Renal cortex interstitium (tissue), 11 donors: ENCODE data around the gene SNX30. TPM values are rescaled to one million over a fixed set of nuclear protein-coding genes. Genes with fewer than 3 reads are reported as not detected.

Experiments
- DNase-seq, 11 donors: peaks; one replicate each; pipeline ENCODE4 v3.0.0-alpha.2; 2013; ENCODE audit warnings: low read depth in 9 of 11, low spot score in 4 of 11; ENCODE audit errors: extremely low read depth in 1 of 11
- polyA plus RNA-seq, 3 donors: library from polyadenylated mRNA; unstranded; fragments of 120-200 nt; gene quantifications; one replicate each; pipeline ENCODE4 v1.2.1, GENCODE V29; 2013; ENCODE audit not compliant: insufficient read length in 3 of 3

Gene SNX30
- polyA plus RNA-seq, 3 donors = 19.2 to 21.6 (median 20.8) TPM

- no peak for DNase-seq
Observed at GRCh38 chr9:112795921-112796320, 45.4 kb downstream of the SNX30 start.

GRCh38 chr9:112796485-112796884, 45.9 kb downstream of the SNX30 start:
- DNase-seq = no peak

- DNase-seq = no peak
Observed at GRCh38 chr9:112809351-112809848, 58.8 kb downstream of the SNX30 start.

DNA sequence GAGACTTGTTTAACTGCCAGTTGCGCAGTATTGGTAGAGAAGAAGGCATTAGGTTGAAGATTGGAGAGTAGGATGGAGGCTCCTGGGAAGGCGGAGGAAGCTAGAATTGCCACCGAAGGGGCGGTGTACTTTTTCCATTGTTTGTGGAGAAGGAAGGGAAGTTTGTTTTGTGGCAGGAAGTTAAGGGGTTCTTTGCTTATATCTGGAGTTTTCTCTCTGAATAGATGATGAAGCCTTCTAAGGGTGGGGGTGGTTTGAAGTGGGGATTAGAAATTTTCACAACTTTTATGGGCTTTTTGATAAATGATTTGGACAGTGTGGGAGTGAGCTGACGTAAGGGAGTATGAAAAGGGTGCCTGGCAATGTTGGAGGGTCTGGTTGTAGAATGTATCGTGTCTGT, 59.3 kb downstream of the SNX30 start:
- DNase-seq = no peak

DNA sequence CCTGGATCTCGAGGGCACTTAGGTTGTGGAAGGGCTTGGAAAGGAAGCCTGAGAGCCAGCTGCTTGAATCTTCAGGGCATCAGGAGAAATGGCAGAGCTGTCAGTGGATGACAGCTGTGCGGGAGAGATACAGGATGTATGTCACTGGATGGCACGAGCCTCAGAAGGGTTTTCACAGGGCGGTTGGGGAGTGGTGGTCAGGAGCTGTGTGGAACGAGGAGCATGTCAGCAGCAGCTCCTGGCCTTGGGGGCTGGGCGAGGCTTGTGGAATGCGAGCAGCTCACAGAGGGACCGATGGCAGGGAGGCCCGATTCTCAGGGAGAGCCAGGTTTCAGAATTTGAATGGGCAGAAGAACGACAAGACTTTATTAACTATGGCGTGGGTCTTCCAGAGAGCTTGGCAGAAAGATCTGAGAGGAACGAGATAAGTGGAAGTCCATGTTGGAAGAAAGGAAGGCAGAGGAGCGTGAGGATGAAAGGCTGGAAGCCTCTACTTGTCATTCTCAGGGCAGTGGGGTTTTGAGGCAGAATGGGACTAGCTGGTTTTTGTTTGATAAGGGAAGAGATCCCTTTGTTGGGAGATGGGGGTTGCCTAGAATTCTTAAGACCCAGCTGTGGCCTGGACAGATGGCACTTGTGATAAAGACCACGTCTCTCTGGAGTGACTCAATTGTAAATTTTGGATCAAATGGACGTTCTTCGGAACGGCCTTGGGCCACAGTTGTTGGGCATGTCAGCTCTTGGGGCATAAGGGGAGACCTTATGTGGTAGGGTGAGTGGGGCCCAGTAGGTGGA, 60.3 kb downstream of the SNX30 start:
- no peak for DNase-seq

DNA sequence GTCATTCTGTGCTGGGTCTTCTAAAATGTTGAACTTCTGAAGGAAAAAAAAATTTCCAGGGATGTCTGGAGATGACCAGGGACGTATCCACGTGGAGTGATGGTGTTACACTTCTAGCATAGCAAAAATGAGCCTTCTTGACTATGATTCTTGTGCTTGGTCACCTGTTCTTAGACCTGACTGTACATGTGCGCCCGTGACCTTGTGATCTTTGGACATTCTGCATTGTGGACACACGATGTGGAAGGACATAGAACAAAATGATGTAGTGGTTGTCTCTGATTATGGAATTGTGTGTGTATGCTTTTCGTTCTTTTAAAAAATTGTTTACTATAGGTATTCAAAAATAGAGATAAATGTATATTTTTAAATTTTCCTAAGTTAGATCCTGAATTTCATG, 61.0 kb downstream of the SNX30 start:
- no peak for DNase-seq

DNA sequence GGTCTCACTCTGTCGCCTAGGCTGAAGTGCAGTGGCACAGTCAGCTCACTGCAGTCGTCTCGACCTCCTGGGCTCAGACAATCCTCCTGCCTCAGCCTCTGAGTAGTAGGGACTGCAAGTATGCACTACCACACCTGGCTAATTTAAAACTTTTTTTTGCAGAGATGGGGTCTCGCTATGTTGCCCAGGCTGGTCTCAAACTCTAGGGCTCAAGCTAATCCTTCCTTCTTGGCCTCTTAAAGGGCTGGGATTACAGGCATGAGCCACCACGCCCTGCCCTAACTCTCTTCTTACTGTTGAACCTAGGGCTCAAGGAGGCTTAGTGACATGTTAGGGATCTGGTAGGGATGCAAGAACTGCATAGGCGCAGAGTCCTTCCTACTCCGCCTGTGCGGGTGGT, 65.3 kb downstream of the SNX30 start:
- no peak for DNase-seq

DNA sequence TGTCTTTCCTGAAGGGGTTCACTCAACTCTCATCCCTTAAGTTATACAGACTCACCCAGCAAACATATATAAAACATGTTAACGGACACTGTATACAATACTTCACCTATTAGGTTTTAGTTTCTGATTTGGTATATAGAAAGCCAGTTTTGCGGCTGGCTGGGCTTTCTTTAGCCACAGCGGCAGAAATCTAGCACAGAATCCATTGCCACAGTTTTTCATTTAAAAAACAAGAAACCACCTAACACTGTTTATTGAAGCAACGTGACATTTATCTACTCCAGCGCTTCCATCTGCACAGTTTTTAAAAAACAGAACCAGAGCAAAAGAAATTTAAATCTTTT, 67.3 kb downstream of the SNX30 start:
- no peak for DNase-seq

DNA sequence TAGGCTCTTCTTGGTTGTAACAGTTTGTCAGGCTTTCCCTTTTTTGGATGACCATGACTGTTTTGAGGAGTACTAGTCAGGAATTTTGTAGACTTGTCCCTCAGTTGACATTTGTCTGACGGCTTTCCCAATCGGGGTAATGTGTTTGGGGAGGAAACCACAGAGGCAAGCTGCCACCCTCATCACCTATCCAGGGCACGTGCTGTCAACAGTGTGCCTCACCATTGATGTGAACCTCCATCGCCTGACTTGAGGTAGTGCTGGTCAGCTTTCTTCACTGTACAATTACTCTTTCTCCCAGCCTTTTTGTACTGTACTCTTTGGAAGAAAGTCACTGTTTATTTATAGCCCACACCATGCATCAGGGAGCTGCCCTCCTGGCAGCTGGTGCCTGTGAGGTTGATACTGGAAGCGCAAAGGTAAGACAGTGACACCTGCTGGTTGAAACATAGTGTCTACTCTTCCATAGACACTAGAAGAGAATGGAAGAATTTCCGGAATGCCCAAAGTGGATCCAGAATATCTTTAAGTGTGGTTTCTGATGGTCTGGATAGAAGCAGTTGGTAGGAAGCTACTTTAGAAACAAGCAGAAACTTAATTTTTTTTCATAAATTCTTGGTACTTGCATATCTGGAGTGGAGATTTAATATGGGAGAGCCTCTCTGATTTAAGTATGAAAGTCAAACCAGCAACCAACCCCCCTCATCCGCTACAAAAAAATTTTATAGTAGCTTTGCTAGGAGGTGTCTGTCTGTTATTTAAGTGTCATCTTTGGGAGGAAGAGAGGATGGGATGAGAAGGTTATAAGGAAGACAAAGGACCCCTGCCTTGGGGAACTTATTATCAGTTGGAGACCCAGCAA, 69.3 kb downstream of the SNX30 start:
- peak; percentile 31 to 83 (median 62) for DNase-seq

DNA sequence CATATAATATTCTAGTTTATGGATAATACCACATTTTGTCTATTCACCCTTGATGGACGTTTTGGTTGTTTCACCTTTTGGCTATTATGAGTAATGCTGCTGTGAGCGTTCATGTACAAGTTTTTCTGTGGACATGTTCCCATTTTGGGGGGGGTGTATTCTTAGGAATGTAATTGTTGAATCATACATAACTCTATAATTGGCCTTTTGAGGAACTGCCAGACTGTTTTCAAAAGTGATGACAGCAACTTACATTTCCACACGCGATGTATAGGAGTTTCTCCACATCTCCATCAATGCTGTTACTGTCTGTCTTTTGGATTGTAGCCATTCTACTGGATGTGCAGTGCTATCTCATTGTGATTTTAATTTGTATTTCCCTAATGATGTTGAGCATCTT, 70.3 kb downstream of the SNX30 start:
- DNase-seq = no peak

DNA sequence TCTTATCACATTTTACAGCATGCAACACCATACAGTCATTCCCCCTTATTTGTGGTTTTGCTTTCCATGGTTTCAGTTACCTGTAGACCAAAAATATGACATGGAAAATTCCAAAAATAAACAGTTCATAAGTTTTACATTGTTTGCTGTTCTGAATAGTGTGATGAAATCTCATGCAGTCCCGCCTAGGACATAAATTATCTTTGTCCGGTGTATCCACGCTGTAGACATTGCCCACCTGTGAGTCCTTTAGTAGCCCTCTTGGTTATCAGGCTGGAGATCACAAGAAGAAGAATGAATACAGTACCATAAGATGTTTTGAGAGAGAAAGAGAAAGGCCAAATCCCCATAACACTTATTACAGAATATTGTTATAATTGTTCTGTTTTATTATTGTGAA, 72.1 kb downstream of the SNX30 start:
- no peak for DNase-seq

- DNase-seq = no peak
Observed at GRCh38 chr9:112823257-112823656, 72.7 kb downstream of the SNX30 start.

DNA sequence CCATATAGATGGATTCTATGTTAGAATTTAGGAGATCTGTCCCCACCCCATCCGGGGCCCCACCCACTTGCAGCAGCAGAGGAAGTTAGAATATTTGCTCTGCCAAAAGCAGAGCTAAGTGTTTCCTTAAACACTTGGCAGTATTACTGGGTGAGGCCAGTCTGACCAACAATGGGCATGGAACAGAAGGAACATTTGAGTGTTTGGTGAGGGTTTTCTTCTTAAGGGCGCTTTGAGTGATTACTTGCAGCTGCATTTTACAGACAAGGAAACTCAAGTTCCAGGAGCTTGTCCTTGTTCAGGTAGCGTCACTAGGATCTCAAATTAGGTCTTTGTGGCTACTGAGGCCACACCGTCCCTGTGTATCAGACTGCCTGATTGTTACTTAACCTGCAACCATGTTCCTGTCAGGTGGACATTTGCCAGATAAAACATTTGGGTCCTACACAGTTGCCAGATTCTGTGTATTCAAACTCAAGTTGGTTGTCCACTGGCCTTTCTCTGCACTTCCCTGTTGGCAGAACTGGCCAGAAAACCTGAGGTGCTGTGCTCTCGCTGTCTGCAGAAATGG, 80.8 kb downstream of the SNX30 start:
- no peak for DNase-seq

DNA sequence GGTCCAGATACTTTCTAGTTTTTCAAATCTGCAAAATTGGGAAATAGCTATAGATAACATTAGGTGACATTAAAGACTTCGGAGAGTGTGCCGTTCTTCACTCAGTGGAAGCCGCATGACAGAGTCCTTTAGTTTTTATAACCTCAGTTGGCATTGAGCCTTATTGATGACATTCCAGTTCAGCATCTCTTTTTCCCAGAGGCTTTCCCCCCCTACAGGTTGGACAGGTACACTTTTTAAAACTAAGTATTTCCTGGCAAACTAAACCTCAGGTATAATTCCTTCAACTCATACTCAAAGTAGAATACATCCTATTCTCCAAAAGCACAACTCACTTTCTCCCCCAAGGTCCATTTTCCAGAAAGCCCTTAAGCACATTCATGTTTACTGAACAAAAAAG, 81.4 kb downstream of the SNX30 start:
- no peak for DNase-seq

DNA sequence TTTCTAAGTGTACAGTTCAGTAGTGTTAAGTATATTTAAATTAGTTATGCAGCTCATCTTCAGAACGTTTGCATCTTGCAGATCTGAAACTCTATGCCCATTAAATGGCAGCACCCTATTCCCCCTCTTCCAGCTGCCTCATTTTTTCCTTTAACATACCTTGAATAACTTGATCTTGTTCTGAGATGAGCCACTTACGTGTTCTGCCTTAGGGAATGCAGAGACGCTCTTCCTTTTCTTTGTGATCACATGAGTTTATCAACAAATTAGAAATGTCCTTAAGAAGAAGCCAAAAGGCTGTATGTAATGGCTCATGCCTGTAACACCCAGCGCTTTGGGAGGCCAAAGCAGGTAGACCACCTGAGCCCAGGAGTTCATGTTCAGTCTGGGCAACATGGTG, 82.5 kb downstream of the SNX30 start:
- DNase-seq = no peak

DNA sequence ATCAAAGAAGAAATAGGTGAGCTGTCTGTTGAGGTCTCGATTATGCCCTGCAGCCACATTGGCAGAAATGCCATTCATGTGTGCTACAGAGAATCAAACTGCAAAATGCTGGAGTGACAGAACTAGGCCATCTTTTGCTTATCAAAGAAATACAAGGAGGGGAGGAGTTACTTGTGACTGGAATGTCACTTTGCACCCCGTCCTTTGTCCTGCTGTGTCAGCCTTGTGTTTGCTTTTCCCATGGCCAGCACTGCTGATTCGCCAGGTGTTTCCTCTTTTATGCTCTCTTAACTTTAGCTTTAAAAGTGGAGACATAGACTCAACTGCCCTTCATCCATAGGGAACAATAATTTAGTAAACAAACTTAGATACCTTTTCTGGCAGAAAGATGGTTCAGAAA, 85.8 kb downstream of the SNX30 start:
- no peak for DNase-seq

GRCh38 chr9:112838342-112838741, 87.8 kb downstream of the SNX30 start:
- no peak for DNase-seq

GRCh38 chr9:112839331-112839730, 88.8 kb downstream of the SNX30 start:
- no peak for DNase-seq

GRCh38 chr9:112841261-112841660, 90.7 kb downstream of the SNX30 start:
- no peak for DNase-seq

GRCh38 chr9:112842555-112842954, 92.0 kb downstream of the SNX30 start:
- DNase-seq = no peak
